GM19395 (cell line): ENCODE results near the gene CCDC30.
"Not testable (repeated sequence)": the region's sequence is repeated elsewhere in the genome, so short reads cannot be mapped to it uniquely, and the experiment has no call there.

Experiments used
- ATAC-seq: cut with Tn5 transposase; IDR thresholded peaks from one replicate; pipeline ENCODE4 v1.9.1; 2021; ENCODE audit warnings: mild to moderate bottlenecking, moderate library complexity; ENCODE audit not compliant: unreplicated experiment

The CCDC30 gene

DNA sequence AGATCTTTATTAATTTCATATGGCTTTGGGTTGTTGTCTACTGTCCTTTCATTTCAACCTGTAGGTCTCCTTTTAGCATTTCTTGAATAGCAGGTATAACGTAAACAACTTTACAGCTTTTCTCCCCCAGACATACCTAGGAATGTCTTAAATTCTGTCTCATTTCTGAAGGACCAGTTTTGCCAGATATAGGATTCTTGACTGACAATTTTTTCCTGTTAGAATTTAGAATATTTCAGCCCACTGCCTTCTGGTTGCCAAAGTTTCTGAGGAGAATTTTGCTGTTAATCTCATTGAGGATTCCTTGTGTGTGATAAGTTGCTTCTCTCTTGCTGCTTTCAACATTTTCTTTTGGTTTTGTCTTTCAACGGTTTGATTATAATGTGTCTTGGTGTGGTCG, 60.1 kb downstream of the CCDC30 start:
- ATAC-seq, result no peak

DNA sequence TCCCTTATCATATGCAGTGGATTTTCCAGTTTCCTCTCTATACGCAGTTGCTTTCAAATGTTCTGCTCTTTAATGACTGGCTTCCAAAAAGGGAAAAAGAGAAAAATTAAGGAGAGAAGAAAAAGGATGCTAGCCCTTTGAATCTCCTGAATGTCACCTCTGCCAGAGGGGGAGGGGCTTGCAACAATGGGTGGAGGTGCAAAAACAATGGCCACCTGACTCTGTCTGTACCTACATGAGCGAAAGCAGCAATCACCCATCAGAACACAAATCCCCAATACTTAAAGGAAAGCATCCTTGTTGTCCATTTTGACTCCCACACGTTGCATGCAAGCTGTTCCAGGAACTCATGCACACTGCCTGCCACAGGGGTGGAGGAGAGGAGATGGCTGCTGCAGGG, 61.2 kb downstream of the CCDC30 start:
- ATAC-seq, result no peak

DNA sequence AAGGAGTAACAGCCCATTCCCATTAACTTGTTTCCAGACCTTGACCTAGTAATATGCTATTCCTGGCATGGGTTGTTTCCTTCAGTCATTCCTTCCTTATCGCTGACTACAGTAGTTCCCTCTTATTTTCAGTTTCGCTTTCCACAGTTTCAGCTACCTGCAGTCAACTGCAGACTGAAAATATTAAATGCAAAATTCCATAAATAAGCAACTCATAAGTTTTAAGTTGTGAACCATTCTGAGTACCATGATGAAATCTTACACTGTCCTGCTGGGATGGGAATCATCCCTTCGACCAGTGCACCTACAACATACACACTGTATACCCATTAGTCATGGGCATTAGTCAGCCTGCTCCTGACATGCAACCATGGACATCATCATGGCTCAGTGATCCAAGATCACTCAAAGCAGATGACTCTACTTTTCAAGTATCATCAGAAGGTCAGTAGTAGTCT, 66.7 kb downstream of the CCDC30 start:
- ATAC-seq, result no peak

DNA sequence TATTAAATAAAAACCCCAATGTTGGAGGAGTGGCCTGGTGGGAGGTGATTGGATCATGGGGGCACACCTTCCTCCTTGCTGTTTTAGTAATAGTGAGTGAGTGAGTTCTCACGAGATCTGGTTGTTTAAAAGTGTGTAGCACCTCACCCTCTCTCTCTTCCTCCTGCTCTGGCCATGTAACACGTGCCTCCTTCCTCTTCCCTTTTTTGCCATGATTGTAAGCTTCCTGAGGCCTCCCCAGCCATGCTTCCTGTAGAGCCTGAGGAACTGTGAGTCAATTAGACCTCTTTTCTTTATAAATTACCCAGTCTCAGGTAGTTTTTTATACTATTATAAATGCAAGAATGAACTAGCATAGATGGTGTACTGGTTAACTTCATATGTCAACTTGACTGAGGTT, 68.0 kb downstream of the CCDC30 start:
- ATAC-seq, result no peak

DNA sequence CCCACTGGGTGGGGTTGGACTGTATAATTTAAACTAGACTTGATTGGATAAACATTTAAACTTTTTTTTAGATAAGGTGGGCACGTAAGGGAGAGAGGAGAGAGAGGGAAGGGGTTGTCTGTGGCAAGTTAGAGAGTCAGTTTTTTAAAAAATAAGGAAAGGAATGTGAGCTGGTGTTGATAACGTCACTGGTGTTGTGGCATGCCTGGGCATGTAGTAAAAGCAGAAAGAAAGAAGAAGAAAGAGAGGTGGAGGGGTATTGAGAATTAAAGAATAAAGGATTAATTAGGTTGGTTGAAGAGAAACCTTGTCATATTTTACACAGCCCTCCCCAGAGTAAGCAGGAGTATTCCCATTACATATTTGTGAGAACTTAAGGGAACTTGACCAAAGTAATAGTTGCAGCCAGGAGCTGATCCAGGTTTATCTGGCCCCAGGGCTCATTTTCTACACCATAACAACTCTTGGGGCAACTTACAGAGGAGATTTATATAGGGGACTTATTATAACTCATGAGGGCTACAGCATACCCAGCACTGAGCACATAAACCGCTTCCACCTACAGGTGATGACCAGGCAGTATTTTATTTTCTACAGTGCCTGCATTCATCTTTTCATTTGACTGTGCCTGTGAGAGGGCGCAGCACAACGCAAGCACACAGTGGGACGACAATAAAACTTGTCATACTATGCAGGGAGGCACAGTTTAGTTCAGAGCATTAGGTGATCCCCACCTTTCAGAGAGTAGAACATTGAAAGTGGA, 70.2 kb downstream of the CCDC30 start:
- ATAC-seq, result no peak

DNA sequence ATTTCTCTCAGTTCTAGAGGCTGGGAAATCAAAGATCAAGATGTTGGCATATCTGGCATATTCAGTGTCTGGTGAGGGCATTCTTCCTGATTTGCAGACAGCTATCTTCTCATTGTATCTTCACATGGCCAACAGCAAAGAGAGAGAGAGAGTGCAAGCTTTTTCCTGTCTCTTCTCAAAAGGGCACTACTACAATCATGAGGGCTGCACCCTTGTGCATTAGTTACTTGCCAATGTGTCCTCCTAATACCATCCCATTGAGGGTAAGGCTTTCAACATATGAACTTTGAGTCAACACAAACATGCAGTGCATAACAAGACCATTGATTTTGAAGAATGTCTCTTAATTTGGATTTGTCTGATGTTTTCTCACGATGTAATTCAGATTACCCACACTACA, 78.0 kb downstream of the CCDC30 start:
- no peak for ATAC-seq

DNA sequence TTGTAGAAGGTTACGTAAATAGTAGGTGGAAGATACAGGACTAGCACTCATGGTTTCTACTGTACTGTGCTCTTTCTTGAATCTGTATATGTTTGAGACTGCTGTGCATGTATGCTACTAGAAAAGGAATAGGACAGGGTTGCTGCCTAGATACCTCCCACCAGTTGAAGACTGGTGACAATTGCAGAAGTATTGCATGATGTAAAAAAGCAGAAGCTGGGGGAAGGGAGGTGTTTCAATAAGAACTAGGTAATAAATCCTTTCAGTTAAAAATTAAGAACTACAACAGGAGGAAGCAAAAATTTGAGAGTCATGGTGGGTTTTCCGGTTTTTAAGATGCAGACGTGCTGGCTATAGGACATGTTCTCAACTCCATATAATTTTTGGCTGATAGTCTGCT, 88.1 kb downstream of the CCDC30 start:
- no peak for ATAC-seq

DNA sequence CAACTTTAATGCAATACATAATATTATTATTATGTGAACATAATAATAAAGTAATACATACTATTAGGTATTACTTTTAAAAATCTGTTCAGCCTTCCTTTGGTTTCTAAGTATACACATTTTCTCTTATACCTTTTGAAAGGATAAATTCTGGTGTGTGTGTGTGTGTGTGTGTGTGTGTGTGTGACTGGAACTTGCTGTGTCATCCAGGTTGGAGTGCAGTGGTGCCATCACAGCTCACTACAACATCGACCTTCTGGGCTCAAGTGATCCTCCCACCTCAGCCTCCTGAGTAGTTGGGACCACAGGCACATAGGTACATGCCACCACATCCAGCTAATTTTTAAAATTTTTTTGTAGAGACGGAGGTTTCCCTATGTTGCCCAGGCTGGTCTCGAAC, 88.5 kb downstream of the CCDC30 start:
- no peak for ATAC-seq

DNA sequence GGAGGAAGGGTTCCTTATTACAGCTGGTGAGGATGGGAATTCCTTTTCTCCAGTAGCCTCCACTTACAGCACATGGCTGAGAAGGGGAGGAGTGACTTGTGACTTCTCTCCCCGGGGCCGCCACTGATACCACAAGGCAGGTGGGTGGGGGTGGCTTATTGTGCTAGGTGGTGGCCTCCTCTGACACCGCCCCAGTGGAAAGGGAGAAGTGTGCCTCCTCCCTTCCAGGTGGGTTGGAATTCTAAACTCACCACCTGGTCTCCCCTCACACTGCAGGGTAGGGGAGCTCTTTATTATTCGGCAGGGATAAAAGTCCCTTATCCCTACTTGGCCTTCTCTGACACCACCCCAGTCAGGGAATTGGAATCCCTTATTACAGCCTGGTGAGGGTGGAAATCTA, 89.5 kb downstream of the CCDC30 start:
- no peak for ATAC-seq

DNA sequence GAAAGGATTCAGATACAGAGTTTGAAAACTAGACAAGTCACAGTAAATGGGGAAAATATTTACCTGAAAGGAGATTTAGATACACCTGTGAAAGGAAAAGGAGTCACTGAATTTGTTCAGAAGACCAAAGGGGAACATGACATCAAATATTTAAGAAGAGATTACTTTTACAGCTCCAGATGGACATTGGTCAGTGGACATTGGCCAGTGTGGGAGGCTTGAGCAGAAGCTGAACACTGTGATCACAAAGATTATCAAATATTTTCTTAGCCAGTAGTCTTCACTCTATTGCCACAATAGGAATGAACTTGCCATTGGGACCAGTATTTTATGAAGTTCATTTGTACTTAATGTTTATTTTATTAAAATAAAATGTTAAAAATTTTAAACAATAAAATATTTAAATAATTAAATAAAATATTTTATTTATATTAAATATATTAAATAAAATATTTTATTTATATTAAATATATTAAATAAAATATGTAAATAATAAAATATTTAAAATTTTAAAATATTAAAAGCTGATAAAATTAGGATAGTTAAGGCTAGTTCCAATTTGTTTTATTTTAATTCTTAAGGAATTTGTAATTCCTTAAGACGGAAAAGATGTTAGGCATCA, 94.3 kb downstream of the CCDC30 start:
- ATAC-seq, result no peak

DNA sequence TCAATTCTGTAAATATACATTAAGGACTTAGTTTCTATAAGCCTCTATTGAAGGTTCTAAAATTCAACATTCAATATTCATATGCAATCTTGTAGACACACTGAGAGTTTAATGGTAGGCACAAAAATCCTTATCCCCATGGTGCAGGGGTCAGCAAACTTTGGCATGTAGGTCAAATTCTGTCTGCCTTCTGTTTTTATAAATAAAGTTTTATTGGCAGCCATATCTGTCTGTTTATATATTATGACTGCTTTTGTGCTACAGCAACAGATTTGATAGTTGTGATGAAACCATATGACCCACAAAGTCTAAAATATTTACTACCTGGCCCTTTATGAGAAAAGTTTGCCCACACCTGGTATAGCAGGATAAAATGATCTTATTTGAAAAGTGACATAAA, 104.0 kb downstream of the CCDC30 start:
- no peak for ATAC-seq

DNA sequence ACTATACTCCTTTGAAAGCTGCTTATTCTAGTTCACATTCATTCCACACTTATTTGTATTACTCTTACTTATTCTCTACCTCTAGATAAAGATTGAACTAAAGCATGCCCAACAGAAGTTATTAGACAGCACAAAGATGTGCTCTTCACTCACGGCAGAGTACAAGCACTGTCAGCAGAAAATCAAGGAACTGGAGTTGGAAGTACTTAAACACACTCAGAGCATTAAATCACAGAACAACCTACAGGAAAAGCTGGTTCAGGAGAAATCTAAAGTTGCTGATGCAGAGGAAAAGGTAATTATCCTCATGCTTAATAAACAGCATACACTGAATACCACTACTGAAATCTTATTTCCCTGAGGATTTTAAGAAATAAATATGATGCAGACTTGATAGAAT, 113.8 kb downstream of the CCDC30 start:
- no peak for ATAC-seq

DNA sequence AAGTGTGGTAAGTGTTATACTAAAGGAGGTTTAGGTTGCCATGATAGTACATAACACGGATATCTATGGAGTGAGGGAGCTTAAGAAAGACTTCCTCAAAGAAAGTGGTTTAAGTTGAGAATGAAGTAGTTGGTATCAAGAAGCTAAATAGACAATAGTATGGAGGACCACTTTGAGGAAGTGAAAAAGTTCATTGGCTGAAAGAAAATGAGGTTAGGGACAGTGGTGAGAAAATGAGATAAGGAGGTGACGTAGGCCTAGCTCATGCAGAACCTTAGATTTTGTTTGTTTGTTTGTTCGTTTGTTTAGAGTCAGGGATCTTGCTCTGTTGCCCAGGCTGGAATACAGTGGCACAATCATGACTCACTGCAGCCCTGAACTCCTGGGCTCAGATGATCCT, 122.9 kb downstream of the CCDC30 start:
- no peak for ATAC-seq

DNA sequence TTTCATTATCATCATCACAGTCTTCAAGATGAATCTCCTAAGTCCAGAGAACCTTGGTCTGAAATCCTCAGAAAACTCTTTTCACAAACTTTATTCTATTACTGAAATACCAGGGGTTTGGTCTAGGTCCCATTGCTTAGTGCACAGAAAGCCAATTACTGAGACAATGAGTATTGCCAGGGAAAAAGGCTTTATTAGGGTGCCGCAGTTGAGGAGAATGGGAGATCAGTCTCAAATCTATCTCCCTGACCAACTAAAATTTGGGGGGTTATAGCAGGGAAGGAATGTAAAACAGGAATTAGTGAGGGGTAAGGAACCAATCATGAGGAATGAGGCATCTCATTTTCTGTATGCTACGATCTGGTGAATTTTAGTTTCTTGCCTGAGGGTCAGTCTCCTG, 124.7 kb downstream of the CCDC30 start:
- ATAC-seq, result no peak

DNA sequence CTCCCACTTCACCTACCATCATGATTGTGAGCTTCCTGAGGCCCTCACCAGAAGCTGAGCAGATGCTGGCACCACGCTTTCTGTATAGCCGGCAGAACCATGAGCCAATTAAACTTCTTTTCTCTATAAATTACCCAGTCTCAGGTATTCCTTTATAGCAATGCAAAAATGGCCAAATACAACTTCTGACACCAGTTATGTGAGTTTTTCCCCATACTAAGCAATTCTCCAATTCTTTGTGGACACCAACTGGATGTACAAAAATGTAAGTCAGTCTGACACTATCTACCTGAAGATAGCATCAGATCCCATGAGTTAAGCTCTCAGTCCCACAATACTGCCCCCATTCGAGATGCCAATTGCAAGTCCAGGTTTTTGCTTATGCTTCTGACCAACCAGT, 129.7 kb downstream of the CCDC30 start:
- ATAC-seq, result no peak

DNA sequence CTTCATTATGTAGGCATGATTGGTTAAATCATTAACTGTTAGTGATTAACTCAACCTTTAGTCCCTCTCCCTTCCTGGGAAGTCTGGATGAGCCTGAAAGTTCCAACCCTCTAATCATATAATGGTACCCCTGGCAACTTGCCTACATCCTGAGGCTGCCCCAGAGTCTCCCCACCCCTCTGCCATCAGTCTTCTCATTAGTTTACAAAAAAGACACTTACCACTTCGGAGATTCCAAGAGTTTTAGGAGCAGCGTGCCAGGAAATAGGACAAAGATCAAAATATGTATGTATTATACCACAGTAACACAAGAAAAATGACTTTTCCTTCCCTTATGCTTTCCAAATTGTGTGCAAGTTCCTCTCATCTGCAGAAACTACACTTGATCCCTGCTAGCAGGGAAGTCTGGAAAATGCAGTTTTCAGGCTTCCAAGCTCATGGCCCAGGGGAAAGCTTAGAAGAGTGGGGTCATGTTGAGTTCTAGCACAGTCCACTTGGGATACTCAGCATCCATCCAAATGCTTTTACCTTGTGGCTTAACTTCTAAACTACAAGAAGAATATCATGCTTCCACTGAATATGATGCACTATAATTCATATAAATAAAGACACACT, 130.5 kb downstream of the CCDC30 start:
- no peak for ATAC-seq

DNA sequence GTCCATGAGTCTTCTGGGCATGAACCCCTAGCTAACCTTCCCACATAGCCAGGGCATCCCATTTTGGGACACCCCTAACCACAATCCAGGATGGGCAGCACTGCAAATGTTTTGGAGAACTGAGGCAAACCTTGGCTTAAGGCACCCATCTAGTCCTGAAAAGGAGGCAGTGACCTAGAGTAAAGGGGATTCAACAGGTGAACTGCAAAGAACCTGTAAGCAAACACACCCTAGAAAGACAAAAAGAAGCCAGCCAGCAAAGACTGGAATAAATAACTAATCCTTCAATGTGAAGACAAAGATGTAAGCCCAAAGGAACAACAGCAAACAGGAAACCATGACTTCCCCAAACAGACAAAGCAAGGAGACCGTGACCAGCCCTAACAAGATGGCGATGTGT, 138.4 kb downstream of the CCDC30 start:
- ATAC-seq, result no peak

DNA sequence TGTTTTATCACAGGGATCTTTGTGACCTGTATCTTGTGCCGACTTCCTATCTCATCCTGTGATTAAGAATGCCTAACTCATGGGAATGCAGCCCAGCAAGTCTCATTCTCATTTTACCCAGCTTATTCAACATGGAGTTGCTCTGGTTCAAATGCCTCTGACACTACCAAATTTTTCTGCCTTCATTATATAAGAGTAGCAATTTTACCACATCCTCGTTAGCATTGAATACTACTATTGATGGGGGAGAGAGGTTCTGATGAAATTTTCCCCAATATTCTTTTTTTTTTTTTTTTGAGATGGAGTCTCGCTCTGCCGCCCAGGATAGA, 150.7 kb downstream of the CCDC30 start:
- no peak for ATAC-seq

DNA sequence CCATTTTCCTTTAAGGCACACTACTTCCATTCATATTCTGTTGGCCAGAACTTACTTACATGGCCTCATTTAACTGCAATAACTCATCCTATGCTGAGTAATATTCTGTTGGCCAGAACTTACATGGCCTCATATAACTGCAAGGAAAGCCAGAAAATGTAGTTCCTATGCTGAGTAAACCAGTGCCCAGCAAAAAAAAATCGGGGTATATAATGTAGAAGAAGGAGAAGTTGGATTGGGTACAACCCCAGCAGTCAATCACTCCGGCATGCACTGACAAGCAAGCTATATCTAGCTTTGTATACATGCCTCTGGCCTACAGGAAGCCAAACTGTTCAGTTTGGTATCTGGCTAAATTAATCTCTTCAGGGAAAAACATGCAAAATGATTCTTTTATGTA, 155.8 kb downstream of the CCDC30 start:
- ATAC-seq, result no peak

DNA sequence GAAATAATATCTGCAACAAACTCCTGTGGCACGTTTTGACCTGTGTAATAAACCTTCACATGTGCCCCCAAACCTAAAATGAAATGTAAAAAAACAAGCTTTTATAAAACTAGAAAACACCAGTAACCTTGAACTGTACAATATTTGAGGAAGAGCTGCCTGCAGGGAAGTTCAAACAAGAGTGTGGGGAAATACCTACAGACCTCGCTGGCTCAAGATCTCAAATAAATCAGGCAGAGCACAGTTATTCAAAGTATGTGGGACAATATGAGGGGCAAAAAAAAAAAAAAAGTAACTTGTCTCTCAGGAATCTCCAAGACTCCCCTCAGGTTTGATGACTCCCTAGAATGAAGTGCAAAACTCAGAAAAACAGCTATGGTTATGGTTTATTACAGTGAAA, 157.2 kb downstream of the CCDC30 start:
- ATAC-seq, result no peak

DNA sequence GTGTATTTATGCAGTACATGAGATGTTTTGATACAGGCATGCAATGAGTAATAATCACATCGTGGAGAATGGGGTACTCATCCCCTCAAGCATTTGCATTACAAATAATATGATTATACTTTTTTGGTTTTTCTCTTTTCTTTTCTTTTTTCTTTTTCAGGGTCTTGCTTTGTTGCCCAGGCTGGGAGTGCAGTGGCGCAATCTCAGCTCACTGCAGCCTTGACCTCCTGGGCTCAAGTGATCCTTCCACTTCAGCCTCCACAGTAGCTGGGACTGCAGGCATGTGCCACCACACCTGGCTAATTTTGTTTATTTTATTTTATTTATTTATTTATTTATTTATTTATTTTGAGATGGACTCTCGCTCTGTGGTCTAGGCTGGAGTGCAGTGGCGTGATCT, 158.1 kb downstream of the CCDC30 start:
- not testable (repeated sequence) for ATAC-seq

DNA sequence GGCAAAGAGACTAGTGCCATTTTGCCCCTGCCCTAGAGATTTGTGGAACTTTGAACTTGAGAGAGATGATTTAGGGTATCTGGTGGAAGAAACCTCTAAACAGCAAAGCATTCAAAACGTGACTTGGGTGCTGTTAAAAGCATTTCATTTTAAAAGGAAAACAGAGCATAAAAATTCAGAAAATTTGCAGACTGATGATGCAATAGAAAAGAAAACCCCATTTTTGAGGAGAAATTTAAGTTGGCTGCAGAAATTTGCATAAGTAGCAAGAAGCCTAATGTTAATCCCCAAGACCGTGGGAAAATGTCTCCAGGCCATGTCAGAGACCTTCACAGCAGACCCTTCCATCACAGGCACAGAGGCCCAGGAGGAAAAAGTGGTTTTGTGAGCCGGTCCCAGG, 164.1 kb downstream of the CCDC30 start:
- ATAC-seq, result not testable (repeated sequence)
